ENCODE data around the gene TNNT2.

TNNT2 gene

GRCh38 chr1:201331166-201331565 lies 46.3 kb downstream of the TNNT2 start:
- no peak for DNase-seq

GRCh38 chr1:201330541-201330940 lies 46.9 kb downstream of the TNNT2 start:
- DNase-seq: no peak

GRCh38 chr1:201329801-201330200 lies 47.7 kb downstream of the TNNT2 start:
- DNase-seq: no peak

- no peak for DNase-seq
These were observed 48.2 kb downstream of the TNNT2 start for GRCh38 chr1:201329286-201329685.

- no peak for DNase-seq
These were observed 48.9 kb downstream of the TNNT2 start for GRCh38 chr1:201328576-201328975.

- no peak for DNase-seq
These were observed 49.7 kb downstream of the TNNT2 start for GRCh38 chr1:201327687-201328240.

- DNase-seq: no peak
These were observed 50.8 kb downstream of the TNNT2 start for GRCh38 chr1:201326710-201327109.

- no peak for DNase-seq
These were observed 51.8 kb downstream of the TNNT2 start for GRCh38 chr1:201325678-201326060.

GRCh38 chr1:201324821-201325677 lies 52.4 kb downstream of the TNNT2 start:
- no peak for DNase-seq

- DNase-seq: no peak
These were observed 53.2 kb downstream of the TNNT2 start for GRCh38 chr1:201324306-201324705.

GRCh38 chr1:201322653-201323510 lies 54.6 kb downstream of the TNNT2 start:
- no peak for DNase-seq

GRCh38 chr1:201321826-201322390 lies 55.6 kb downstream of the TNNT2 start:
- DNase-seq: no peak

- DNase-seq: no peak
These were observed 57.2 kb downstream of the TNNT2 start for GRCh38 chr1:201320168-201320788.

- no peak for DNase-seq
These were observed 57.8 kb downstream of the TNNT2 start for GRCh38 chr1:201319631-201320030.

GRCh38 chr1:201318504-201319340 lies 58.8 kb downstream of the TNNT2 start:
- no peak for DNase-seq

GRCh38 chr1:201317551-201317950 lies 59.9 kb downstream of the TNNT2 start:
- no peak for DNase-seq

- DNase-seq: no peak
These were observed 60.9 kb downstream of the TNNT2 start for GRCh38 chr1:201316556-201316955.

- no peak for DNase-seq
These were observed 64.4 kb downstream of the TNNT2 start for GRCh38 chr1:201313086-201313485.

GRCh38 chr1:201312298-201312697 lies 65.2 kb downstream of the TNNT2 start:
- DNase-seq: no peak

GRCh38 chr1:201311356-201312011 lies 66.0 kb downstream of the TNNT2 start:
- DNase-seq: peak; percentile 56

GRCh38 chr1:201310986-201311355 lies 66.5 kb downstream of the TNNT2 start:
- no peak for DNase-seq

Measured in activated CD4-positive, alpha-beta T cell treated with anti-CD3 and anti-CD28 coated beads, Interleukin-2, amount 50 U/mL, for 16 hours (primary cell).